GM18505 (cell line): Measurements from ENCODE around the gene FADS3.
A peak's percentile ranks its signal among the peaks of the same experiment; 100 is the strongest.
"Not testable (repeated sequence)": the region's sequence is repeated elsewhere in the genome, so short reads cannot be mapped to it uniquely, and the experiment has no call there.

ENCODE experiments used
- ATAC-seq: cut with Tn5 transposase; IDR thresholded peaks from one replicate; pipeline ENCODE4 v1.9.1; 2021; ENCODE audit not compliant: unreplicated experiment
- POLR2A ChIP-seq: IDR thresholded peaks from 4 replicates; pipeline ENCODE4 v1.6.1; 2011; ENCODE audit warnings: borderline replicate concordance; ENCODE audit not compliant: insufficient read depth, insufficient read length; ENCODE audit errors: extremely low read depth

Gene FADS3

DNA sequence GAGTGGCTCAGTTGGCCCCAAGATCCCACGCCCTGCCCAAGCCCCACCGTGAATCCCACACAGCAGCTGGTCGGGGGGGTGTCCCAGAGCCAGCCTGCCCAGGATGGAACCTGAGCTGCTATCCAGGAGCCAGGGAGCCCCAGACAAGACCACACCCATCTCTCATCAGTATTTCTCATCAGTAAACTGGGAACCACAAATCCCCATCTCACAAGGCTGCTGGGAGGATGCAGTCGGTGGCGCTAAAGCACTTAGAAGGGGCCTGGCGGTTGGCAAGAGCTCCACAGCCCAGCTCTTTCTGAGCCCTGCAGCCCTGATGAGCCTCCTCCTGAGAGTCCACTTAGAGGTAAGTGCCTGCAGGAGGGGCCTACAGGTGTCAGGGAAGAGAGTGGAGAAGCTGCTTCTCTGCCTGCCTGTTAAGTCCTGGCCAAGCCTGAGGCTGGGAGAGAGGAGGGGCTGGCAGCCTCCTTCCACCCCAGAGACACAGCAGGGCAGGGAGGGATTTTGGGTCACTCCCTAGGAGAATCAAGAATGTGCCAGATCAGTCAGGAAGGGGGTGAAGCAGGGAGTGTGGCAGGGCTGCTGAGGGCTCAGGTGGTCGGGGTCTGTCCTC, 6.1 kb downstream of the FADS3 start:
- no peak for ATAC-seq
- no peak for TF ChIP-seq POLR2A

- ATAC-seq, result no peak
- no peak for TF ChIP-seq POLR2A
Observed at GRCh38 chr11:61883947-61884346, 7.4 kb downstream of the FADS3 start.

- no peak for ATAC-seq
- TF ChIP-seq POLR2A, result no peak
Observed at GRCh38 chr11:61883327-61883726, 8.0 kb downstream of the FADS3 start.

- ATAC-seq, result no peak
- TF ChIP-seq POLR2A, result no peak
Observed at GRCh38 chr11:61882879-61883278, 8.5 kb downstream of the FADS3 start.

GRCh38 chr11:61882267-61882666, 9.1 kb downstream of the FADS3 start:
- not testable (repeated sequence) for ATAC-seq

DNA sequence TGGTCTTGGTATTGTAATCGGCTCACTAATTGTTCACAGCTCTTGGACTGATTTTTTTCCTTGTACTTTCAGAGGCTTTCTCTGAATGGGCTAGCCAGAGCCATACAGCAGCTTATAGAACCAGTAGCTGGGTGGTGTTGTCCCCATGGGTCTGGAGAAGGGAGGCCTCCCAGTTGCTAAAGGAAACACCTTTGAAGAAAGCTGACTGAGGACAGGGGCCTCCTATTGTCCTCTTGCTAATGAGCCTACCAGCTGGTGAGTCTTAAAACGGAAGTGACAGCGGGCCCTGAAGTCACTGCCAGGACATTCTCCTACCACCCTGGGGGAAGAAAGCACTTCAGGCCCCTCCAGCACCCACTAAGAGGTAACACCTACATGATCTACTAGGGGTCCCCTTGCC, 9.9 kb downstream of the FADS3 start:
- no peak for ATAC-seq
- no peak for TF ChIP-seq POLR2A

DNA sequence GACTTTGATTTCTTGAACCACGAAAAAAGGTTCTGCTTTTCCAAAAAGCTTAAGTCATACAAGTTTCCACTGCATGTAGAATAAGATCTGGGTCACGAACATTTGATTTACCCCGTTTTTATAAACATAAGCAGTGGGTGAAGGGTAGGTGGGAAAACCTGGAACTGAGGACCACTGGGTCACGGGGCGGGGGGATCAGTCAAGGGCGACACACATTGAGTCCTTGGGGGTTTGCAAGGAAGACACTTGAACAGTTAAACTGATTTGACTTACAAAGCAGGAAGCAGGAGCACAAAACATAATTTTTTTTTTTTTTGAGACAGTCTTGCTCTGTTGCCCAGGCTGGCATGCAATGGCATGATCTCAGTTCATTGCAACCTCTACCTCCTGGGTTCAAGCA, 10.9 kb downstream of the FADS3 start:
- TF ChIP-seq POLR2A, result no peak
- ATAC-seq, result no peak

DNA sequence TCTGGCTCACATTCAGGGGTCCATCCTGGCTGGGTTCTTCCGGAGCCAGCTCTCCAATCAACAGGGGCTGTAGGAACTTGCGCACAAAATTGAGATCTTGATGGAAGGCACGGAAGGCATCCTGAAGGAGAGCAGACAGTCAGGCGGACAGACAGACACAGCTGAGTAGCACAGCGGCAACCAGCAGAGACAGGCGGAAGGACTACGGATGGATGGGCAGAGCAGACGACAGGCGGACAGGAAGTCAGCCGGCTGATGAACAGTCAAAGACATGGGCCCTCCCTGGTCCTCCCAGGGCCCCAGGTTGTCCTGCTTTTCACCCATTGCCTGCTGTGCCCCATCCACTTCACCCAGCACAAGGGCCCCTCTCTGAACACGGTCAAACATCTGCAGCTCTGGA, 11.3 kb downstream of the FADS3 start:
- TF ChIP-seq POLR2A, result no peak
- ATAC-seq, result no peak

- no peak for ATAC-seq
- TF ChIP-seq POLR2A, result no peak
Observed at GRCh38 chr11:61879152-61879551, 12.2 kb downstream of the FADS3 start.

DNA sequence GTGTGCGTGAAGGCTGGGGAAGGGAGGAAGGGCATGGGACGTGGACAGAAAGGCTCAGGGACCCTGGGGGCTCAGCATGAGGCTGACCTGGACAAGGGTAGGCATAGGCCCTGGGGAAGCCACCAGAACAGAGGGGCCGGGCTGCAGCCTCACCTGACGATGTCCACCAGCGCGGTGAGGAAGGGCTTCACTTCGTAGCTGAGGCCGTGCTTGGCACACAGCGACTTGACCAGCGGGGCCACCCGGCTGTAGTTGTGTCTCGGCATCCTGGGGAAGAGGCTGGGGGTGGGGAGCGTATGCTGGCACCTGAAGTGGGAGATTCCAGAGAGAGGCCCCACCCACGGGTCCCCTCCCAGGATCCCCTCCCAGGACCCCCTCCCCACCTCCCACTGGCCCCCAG, 15.6 kb downstream of the FADS3 start:
- ATAC-seq, result no peak

GRCh38 chr11:61874853-61875252, 16.5 kb downstream of the FADS3 start:
- no peak for TF ChIP-seq POLR2A
- no peak for ATAC-seq

More for the DNA sequence above, 15.6 kb downstream of the FADS3 start:
- TF ChIP-seq POLR2A, result no peak

DNA sequence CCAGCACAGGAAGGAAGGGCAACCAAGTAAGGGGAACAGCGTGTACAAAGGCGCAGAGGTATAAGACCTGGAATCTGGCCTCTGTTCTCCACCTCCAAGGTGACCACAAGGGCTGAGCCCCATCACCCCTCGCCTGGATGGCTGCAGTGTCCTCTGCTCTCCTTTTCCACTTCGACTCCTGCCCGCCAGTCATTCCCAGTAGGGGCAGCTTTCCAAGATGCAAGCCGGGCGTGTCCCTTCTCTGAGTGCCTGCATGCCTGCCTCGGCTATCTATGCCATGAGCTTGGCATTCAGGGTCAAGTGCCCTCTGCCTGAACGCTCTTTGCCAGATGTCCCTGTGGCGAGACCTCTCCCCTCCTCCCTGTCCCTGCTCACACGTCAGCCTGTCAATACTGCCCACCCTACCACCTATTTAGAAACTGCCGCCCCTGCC, 17.0 kb downstream of the FADS3 start:
- TF ChIP-seq POLR2A, result no peak
- ATAC-seq, result no peak

GRCh38 chr11:61873588-61874376, 17.6 kb downstream of the FADS3 start:
- TF ChIP-seq POLR2A, result no peak
- no peak for ATAC-seq

DNA sequence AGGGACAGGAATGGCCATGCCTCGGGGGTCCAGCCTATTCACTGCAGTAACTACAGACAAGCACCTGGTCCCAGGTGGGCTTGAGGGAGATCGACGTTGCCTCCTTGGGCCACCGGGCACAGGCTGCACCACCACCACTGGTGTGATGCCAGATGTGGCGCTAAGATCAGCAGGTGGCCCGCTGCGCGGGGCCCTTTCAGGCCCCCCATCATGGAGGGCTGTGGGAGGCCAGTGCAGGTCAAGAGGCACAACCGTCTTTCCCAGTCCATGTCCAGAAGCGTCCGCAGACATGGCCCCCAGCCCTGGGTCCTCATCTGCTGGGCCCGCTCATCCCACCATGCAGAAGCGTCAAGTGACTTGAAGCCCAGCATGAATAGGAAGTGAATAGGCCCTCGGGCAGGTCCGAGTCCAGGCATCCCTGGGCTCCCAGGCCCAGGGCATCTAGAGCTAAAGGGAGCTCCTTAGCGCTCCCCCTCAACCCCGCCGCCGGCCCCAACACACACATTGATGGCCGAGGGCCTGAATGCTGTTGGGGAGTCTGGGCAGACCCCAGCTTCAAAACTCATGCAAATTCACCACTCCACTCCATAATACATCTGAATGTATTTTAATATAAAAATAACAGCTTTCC, 18.3 kb downstream of the FADS3 start:
- no peak for ATAC-seq
- TF ChIP-seq POLR2A, result no peak

DNA sequence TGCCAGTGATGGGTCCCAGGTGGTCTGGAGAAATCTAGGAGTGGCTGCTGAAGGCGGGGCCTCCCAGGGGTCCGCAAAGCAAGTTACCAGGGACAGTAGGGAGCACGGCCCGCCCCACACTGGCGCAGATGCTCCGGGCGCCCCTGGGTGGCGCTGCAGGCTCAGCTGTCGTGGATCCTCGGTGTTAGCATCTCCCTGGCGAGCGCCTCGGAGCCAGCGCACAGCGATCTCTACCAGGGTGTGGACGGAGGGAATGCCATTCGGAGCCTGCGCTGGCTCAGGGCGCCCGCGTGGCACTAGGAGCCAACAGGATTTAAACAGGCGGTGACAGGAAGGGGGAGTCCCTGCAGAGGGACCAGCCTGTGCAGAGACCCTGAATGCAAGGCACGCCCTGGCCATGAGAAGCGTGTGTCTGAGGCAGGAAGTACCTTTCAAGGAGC, 20.2 kb downstream of the FADS3 start:
- TF ChIP-seq POLR2A, result no peak
- ATAC-seq, result peak; percentile 62

- ATAC-seq, result no peak
- no peak for TF ChIP-seq POLR2A
Observed at GRCh38 chr11:61870541-61871031, 20.8 kb downstream of the FADS3 start.
